Activated CD8-positive, alpha-beta memory T cell treated with anti-CD3 and anti-CD28 coated beads, Interleukin-2, amount 50 U/mL, for 24 hours (primary cell): ENCODE data around the gene TACSTD2.
"Not testable (repeated sequence)": the region's sequence is repeated elsewhere in the genome, so short reads cannot be mapped to it uniquely, and the experiment has no call there.

Experiments
- DNase-seq: peaks from one replicate; pipeline ENCODE4 v3.0.0-alpha.2; 2020; ENCODE audit errors: extremely low read depth

The TACSTD2 gene

DNA sequence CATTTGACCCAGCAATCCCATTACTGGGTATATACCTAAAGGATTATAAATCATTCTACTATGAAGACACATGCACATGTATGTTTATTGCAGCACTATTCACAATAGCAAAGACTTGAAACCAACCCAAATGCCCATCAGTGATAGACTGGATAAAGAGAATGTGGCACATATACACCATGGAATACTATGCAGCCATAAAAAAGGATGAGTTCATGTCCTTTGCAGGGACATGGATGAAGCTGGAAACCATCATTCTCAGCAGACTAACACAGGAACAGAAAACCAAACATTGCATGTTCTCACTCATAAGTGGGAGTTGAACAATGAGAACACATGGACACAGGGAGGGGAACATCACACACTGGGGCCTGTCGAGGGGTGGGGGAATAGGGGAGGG is 13.3 kb downstream of the TACSTD2 start:
- not testable (repeated sequence) for DNase-seq

DNA sequence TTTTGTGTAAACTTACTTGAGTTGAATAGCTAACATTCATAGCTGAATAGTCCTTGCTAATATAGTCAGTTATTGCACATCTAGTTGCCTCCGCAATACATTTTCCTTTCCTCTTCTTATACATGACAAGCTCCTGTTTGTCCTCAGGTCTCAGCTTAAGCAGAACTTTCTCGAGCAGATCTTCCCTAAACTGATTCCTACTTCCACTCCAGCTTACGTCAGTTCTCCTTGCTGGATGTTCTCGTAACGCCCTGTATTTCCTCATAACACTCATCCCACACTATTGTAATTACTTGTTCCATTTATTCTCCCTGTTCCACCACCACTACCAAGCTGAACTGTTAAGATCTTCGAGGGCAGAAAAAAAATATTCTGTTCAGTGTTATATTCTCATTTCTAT is 15.4 kb downstream of the TACSTD2 start:
- no peak for DNase-seq

DNA sequence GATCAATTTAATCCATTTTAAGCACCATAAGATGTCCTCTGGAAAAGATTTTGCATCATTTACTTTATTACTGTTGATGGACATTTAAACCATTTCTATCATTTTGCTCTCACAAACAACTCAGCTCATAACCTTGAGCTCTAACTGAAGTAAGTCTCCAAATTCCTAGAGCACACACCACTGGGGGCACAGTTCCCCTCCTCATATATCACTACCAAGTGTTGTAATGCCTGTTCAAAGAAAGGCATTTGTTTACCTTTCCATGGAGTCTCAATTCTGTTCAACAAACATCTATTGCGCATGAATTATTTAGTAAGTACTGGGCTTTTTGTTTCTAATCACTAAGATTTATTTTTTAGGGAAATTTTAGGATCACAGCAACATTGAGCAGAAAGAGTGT is 21.7 kb downstream of the TACSTD2 start:
- DNase-seq = no peak

- no peak for DNase-seq
Observed at GRCh38 chr1:58551186-58552140, 25.6 kb downstream of the TACSTD2 start.

DNA sequence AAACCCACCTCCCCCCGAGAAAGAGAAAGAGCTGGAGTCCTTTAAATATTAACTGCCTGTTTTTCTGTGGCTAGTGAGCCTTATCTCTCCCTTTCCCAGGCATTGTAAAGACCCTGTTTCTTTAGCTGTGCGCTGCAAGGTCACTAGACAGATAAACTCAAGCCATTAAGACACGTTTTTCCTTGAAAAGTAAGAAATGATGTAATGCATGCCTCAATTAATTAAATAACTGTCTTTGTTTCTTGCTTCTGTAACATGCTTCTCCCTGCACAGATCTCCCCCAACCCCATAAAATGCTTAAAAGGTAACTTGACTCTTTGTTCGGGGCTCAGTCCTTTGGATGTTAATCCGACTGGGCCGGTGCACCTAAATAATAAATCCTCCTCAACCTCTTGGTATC is 27.8 kb downstream of the TACSTD2 start:
- not testable (repeated sequence) for DNase-seq

DNA sequence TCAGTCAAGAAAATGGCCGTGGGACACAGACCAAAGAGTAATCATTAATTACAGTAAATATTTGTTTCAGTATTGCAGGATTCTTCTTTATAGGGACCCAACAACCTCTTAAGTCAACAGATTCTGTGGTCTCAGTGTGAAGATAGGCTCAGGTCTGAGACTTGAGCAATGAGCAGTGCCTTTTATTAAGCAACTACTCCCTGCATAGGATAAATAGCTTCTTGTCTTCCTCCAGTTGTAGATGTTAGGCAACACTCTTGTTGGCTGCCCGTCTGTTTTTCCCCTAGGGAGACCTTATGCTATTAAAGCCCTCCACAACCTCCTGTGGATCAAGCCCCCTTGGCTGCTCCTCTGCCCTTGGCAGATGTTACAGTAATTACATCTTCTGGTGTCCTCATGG is 28.7 kb downstream of the TACSTD2 start:
- no peak for DNase-seq

- DNase-seq = peak; percentile 92
Observed at GRCh38 chr1:58546520-58547308, 30.3 kb downstream of the TACSTD2 start, which contains the start of gene OMA1. Gene OMA1, minus strand, starts transcription at chr1:58546726. Its CDS starts 7,432 bp downstream, at chr1:58539294.

DNA sequence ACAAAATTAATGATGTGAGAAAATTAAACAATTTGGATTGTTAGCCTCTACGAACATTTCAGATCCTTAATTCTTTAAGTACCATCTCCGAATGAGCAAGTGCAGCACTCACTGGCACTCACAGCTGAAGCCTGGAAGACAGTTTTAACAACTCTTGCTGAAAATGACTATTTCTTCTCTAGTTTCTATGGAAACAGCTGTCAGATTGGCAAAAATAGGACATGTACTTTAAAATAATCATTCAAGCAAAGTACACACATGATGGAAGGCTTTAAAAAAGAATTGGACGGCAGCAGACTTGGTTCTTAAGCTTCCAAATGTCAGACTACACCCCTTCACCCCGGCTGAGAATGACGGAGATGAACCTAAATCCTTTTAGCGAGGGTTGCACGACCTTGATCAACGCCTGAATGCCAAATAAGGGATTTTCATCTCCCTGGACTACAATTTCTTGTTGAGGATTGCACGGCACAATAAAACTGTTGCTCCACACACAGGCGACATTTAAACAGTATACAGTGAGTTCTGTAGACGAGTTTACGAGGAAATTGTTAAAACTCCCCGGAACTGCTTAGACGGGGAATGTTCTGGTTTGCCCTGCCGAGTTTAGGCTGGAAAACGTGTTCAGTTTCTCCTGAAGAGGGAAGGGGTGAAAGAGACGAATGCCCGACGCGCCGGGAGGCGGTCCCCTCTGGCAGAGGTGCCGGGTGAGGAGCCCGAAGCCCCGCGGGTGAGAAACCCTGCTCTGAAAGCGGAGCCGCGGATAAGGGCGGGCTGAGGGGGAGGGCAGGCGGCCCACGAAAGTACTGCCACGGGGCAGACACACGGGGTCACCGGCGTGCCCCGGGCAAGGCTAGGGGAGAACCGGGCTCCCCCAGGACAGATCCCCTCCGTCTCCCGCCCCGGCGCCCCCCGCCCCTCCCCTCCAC is 31.2 kb downstream of the TACSTD2 start:
- peak; percentile 39 for DNase-seq

DNA sequence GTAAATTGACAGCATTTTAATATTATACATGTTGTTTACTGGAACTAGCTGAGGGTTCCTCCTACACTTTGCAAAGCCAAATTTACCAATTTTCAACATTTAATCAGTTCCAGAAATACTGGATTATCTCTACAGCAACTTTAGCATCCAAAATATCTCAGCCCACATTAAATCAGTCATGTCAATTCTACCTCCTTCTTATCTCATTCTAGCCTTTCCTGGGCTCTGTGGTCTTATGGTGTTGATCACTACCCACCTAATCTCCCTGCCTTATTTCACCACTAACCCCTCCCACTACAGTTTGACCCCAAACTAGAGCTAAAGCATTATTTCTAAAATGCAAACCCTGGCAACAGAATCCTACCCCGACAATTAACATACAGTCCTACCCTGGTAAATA is 33.8 kb downstream of the TACSTD2 start:
- no peak for DNase-seq

DNA sequence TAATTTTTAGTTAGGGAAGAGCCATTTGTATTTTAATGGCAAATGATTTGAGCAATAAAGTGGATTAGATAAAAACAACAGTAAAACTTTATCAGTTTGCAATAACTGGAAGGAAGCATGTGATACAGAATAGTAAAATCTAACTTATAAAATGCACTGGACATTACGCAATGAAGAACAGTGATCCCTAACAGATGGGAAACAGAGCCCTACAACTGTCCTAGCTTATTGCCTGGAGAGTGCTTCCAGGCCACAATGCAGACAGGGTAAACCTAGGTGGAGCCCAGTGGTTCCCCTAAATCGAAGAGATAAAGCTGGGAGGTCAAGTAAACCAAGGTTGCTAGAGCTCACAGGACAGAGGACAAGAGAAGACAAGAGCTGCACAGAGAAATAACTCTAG is 37.5 kb downstream of the TACSTD2 start:
- DNase-seq = no peak

GRCh38 chr1:58538821-58539220 is 38.2 kb downstream of the TACSTD2 start:
- no peak for DNase-seq

DNA sequence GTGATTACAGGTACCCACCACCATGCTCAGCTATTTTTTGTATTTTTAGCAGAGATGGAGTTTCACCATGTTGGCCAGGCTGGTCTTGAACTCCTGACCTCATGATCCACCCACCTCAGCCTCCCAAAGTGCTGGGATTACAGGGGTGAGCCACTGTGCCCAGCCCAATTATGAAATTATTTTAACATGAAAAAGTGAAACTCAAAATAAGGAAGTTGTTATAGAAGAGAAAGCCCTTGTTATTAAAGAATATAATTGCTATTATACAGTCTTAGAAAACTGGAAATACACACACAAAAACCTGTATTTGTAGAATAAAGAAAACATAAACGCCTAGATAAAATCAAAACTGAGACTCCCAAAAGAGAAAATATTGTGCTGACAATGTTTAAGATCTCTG is 45.2 kb downstream of the TACSTD2 start:
- DNase-seq = not testable (repeated sequence)

DNA sequence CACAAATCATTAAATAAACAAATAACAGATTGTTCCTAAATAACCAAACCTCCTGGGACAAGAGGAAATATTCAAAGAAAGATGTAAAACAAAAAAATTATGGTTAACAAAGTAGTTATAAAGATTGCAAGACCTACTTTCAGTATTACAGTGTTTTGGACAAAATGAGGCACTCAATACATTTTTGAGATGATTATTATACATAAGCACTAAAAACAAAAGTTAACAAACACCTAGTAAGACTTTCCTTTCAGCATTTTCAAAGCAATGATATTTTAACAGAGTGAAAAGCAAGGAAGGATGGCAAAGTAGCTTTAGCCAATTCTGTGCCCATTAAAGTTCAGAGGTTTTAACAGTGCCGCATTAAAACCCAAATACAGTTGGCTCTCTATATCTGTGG is 47.8 kb downstream of the TACSTD2 start:
- DNase-seq = no peak

DNA sequence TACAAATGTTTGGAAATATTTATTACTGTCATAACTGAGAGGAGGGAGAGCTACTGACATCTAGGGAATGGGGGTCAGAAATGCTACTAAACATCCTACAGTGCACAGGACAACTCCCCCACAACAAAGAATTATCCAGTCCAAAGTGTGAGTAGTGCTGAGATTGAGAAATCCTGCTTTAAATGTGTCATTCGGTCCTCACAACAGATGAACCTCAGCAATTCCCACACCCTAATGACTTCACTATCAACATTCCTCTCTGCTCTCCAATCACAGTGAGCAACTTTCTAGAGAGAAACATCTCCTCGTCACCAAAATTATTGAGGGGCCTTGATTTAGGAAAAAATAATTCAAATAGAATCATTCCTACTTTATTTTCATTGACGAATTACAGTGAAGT is 48.5 kb downstream of the TACSTD2 start:
- DNase-seq = no peak
